CD4-positive, alpha-beta T cell treated with Interleukin-6 for 4 hours (primary cell): ENCODE data around the gene OSBPL6.

Experiments used
- DNase-seq: peaks from one replicate; pipeline ENCODE4 v3.0.0-alpha.2; 2020; ENCODE audit warnings: mixed read lengths

Gene OSBPL6

GRCh38 chr2:178242552-178242883 is 48.2 kb downstream of the OSBPL6 start:
- DNase-seq: no peak

- no peak for DNase-seq
Observed at GRCh38 chr2:178243961-178244360, 49.6 kb downstream of the OSBPL6 start.

DNA sequence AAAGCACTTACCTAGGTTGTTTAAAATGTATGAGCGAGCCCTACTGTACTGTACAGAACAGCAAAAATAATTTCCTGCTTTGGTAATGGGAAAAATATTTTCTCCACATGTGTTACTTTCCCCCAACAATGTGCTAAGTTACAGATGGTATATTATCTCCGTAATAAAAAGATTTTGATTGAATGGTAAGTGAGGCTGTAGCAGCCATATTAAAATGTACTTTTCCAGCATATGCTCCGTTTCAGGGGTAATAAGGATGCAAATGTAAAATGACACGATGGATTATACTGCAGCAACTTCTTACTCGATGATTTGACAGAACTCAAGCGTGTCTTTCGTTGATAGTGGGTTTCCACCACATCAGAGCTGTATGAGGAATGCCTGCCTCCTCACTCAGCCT is 50.5 kb downstream of the OSBPL6 start:
- no peak for DNase-seq

DNA sequence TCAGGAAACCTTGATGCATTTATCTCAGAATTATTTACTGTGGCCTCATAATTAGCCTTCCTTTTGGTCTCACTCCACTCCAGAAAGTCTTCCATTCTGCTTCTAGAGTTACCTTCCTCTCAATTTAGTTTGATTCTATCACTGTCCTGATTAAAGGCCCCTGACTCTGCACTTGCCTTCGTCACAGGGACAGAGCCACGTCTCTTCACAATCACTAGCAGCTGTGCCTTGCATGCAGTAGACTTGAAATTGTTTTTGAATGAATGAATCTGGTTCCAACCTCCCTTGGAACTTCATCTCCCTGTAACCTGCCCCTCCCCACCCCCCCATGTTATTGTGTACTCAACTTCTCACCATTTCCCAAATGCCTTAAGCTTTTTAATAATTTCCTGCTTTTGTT is 52.4 kb downstream of the OSBPL6 start:
- no peak for DNase-seq

DNA sequence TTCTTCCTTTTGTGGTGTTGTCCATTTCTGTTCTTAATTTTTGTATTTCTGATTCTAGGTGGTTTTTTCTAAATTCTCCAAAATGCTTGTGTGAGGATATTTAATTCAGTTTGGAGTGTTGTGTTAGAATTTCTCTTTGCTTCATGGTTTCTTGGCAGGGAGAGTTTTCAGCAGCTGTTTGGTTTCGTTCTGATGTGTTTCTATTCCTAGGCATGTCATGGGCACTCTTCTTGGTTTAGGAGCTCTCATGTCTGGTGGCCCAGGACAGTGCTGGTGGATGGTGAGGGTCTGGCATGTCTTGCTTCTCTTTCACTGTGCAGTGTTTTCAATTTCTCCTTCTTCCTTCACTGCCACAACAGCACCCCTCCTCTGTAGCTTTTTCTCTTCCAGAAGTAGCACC is 52.9 kb downstream of the OSBPL6 start:
- DNase-seq: no peak

GRCh38 chr2:178250429-178250828 is 56.1 kb downstream of the OSBPL6 start:
- no peak for DNase-seq

DNA sequence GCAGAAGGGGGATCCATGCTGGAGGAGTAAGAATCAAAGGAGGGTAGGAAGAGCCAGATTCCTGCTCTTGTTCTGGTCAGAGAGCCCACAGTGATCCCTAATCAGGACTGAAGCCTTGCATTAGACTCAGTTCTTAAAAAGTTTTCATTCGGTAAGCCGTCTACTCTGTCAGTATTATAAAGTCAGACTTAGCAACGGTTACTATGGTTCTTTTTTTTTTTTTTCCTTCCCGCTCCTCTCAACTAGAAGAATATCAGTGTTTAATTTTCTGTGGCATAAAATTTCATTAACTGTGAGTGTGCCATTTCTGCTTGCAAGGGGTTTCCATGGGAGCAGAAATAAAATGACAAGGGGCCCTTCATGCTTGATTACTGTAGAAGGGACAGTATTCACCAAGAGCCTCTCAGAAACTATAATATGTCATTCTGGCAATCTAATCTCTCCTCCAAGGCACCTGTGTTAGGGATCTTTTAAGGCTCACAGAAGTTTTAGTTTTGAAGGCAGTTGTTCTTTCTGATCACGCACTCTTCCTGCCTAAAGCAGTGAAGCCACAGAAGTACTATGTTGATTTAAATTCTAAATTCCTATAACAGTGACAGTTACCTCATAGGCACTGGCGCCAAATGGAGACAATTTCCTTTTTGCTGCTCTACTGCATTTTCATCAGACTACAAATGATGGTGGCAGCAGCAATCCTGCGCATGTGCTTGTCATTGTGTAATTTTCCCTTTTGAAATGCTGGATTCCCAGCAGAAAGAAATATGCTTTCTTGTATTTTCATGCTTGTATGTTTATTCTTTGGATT is 57.0 kb downstream of the OSBPL6 start:
- no peak for DNase-seq

- no peak for DNase-seq
Observed at GRCh38 chr2:178256382-178257042, 62.2 kb downstream of the OSBPL6 start.

DNA sequence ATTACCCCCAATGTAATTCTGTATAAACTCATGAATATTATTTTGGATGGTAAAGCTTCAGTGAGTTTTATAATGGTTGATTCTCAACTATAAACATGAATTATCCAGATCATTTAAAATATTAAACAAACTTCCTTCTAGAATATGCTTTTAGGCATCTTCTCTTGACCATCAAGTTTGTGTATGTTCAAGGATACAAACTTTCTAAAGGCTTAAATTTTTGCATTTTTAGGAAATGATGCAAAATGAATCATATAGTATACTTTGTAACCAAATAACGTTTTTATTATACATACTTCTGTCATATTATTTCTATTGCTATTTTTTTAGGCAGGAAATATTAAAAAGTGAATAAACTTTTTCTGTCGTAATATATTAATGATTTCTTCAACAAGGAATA is 62.8 kb downstream of the OSBPL6 start:
- DNase-seq: no peak

- no peak for DNase-seq
Observed at GRCh38 chr2:178258916-178259315, 64.6 kb downstream of the OSBPL6 start.

- no peak for DNase-seq
Observed at GRCh38 chr2:178263159-178263860, 69.0 kb downstream of the OSBPL6 start.

DNA sequence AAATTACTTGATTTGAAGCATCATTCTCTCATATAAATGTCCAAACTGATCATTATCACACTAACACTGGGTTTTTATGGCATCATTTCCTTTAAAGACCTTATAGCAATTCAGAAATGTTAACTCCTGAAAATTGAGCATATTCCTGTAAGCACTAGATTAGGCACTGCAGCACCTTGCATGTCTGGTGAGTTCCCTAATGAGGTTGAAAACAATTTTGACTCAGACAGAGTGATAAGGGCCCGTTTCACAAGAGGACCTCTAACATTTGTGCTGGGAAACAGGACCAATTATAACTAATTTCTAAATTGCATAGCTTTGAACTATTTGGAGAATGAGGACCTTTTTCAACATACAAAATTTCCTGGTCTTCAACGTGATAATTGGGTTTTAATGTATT is 69.9 kb downstream of the OSBPL6 start:
- DNase-seq: no peak

GRCh38 chr2:178265851-178266250 is 71.5 kb downstream of the OSBPL6 start:
- DNase-seq: no peak

DNA sequence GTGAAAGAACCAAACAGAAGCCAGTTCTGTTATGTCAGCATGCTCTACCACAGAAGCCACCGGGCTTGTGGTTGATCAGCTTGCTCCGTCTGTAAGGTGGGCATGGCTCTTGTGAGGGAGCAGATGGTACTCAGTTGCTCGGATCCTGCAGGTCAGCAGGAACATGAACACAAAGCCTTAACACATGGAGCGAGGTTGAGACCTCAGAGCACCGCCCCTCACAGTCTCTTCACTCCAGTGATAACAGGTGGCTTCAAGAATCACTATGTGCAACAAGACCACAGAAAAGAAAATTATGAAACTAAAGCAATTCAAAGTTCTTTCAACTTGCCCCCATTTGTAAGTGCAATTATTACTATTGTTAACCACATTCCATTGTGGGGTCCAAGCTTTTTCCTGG is 72.1 kb downstream of the OSBPL6 start:
- DNase-seq: no peak

GRCh38 chr2:178267660-178268059 is 73.3 kb downstream of the OSBPL6 start:
- no peak for DNase-seq

DNA sequence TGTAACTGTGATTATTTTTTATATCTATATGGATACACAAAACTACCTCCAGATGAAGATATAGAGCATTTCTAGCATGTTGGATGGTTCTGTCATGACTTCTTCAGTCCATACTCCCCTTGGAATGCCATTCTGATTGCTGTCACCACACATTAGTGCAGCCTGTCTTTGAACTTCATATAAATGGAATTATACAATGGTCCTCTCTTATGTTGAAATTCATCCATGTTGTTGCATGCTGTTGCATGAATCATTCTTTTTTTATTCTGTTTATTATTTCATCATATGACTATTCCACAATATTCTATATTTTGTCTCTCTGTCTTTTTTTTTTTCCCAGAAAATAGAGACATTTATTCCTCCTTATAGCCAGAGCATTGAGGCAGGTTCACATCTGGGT is 74.1 kb downstream of the OSBPL6 start:
- DNase-seq: no peak

GRCh38 chr2:178269438-178270224 is 75.3 kb downstream of the OSBPL6 start:
- DNase-seq: no peak

DNA sequence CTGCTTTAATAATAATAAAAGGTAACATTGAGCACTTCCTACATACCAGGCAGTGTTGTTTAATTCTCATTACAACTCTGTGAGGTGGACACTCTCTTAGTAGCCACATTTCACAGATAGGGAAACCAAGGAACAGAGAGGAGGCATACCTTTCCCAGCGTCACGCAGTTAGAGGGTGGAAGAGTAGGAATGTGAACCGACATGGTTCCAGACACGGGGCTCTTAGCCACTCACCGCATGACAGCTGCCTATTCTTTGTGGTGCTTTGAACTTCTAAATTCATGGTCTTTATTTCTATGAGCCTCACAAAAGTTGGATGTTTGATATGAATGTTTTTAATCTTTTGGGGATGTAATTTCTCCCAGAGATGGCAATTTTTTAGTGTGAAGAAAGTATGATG is 76.0 kb downstream of the OSBPL6 start:
- no peak for DNase-seq

DNA sequence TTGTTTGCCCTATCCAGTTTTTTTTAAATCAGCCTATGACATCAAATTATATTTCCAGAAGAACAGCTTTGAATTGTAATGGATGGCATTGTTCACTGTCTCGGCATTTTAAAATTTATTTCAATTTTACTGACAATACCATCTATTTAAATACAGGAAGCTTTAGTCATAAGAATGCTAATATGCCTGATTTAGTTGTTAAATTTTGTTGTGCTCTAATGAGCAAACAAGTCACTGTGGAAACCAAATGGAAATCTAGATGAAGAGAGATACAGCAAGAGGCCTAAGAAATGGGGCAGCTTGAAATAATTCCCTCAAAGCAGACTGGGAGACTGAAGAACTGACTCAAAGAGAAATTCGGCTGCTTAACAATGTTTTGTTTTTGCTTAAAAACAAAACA is 76.8 kb downstream of the OSBPL6 start:
- DNase-seq: no peak

- DNase-seq: no peak
Observed at GRCh38 chr2:178271629-178272333, 77.5 kb downstream of the OSBPL6 start.

DNA sequence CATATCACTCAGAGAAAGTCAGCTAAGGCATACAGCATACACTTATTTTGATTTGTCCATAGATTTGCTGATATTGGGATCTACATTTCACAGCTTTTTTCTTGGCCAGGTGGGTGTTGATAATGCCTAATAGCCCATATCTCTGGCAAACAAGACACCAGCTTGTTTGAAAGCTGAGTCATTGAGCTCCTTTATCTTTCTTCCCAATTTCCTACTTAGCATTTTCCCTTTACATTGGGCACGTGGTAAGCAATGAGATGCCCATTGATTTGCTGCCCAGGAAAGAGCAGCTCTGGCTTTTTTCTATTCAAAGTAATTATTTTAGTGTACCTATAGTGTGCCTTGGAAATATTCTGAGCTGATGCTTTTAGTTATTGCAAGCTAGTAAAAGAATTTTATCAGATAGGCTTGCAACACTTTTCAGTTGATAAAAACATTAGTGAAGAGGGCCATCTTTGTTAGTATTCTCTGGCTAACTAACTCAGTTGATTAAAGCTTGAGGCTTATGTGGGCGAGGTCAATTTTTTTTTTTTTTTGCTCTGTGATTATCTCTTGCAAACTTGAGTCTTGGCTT is 79.6 kb downstream of the OSBPL6 start:
- DNase-seq: no peak

GRCh38 chr2:178275600-178275999 is 81.3 kb downstream of the OSBPL6 start:
- no peak for DNase-seq
